IPS-20b (cell line): ENCODE data around the gene KRT15.

Experiments used
- H3K27ac ChIP-seq: one replicate; pipeline ENCODE4 v1.5.1; 2013; ENCODE audit warnings: low read length
- H3K27me3 ChIP-seq: 2 replicates; pipeline ENCODE4 v1.6.1; 2013; ENCODE audit warnings: mild to moderate bottlenecking, low read length, inconsistent platforms; ENCODE audit not compliant: insufficient read depth
- H3K36me3 ChIP-seq: 2 replicates; pipeline ENCODE4 v1.6.1; 2013; ENCODE audit warnings: low read depth, mild to moderate bottlenecking, inconsistent platforms, low read length, moderate library complexity; ENCODE audit not compliant: insufficient read depth
- H3K4me1 ChIP-seq: 2 replicates; pipeline ENCODE4 v1.6.1; 2013; ENCODE audit warnings: mild to moderate bottlenecking, control low read depth, inconsistent platforms, low read length, moderate library complexity; ENCODE audit not compliant: insufficient read depth
- H3K4me3 ChIP-seq: 2 replicates; pipeline ENCODE4 v1.5.1; 2013; ENCODE audit warnings: mild to moderate bottlenecking, low read length, inconsistent platforms
- H3K9ac ChIP-seq: 2 replicates; pipeline ENCODE4 v1.6.1; 2013; ENCODE audit warnings: low read depth, mild to moderate bottlenecking, inconsistent platforms, low read length, moderate library complexity
- H3K9me3 ChIP-seq: 2 replicates; pipeline ENCODE4 v1.6.1; 2013; ENCODE audit warnings: mild to moderate bottlenecking, low read depth, low read length, inconsistent platforms; ENCODE audit not compliant: insufficient read depth

Gene KRT15

GRCh38 chr17:41552455-41552854 is 33.8 kb upstream of the KRT15 start:
- peaks cover 6% of the 10 kb centered on the region; the same call in 1 of the 2 replicates for H3K4me1 ChIP-seq
- H3K27ac ChIP-seq, result no peak overlapping the region
- no peak overlapping the region for H3K9ac ChIP-seq
- H3K9me3 ChIP-seq, result no peaks in the 10 kb centered on the region
- no peaks in the 10 kb centered on the region for H3K36me3 ChIP-seq
- no peak overlapping the region for H3K4me3 ChIP-seq
- H3K27me3 ChIP-seq, result peaks cover 5% of the 10 kb centered on the region; the same call in 1 of the 2 replicates

- Histone ChIP-seq H3K4me3 (no peak overlapping the region), H3K9me3 (no peaks in the 10 kb centered on the region; the same call in 1 of the 2 replicates), H3K36me3 (no peaks in the 10 kb centered on the region), H3K27me3 (peaks cover 5% of the 10 kb centered on the region; the same call in 1 of the 2 replicates), H3K27ac (no peak overlapping the region), H3K4me1 (peaks cover 6% of the 10 kb centered on the region; the same call in 1 of the 2 replicates), H3K9ac (no peak overlapping the region)
These were observed 32.7 kb upstream of the KRT15 start for GRCh38 chr17:41551365-41551764.

GRCh38 chr17:41549596-41550039 is 30.9 kb upstream of the KRT15 start:
- no peaks in the 10 kb centered on the region; the same call in 1 of the 2 replicates for H3K9me3 ChIP-seq
- H3K9ac ChIP-seq, result 0 out of 2 replicates have a peak overlapping the region, but pooled peaks have one; percentile 60
- H3K27me3 ChIP-seq, result peaks cover 5% of the 10 kb centered on the region; the same call in 1 of the 2 replicates
- H3K36me3 ChIP-seq, result no peaks in the 10 kb centered on the region
- peak overlapping the region; percentile 46; the same call in 1 of the 2 replicates for H3K4me3 ChIP-seq
- H3K4me1 ChIP-seq, result peaks cover 10% of the 10 kb centered on the region; the same call in 1 of the 2 replicates
- H3K27ac ChIP-seq, result no peak overlapping the region

- peaks cover 5% of the 10 kb centered on the region; the same call in 1 of the 2 replicates for H3K27me3 ChIP-seq
- H3K9me3 ChIP-seq, result no peaks in the 10 kb centered on the region; the same call in 1 of the 2 replicates
- H3K4me1 ChIP-seq, result peaks cover 14% of the 10 kb centered on the region; the same call in 1 of the 2 replicates
- H3K36me3 ChIP-seq, result no peaks in the 10 kb centered on the region
- peak overlapping the region; percentile 76 for H3K27ac ChIP-seq
- H3K9ac ChIP-seq, result peak overlapping the region; percentile 62; the same call in 1 of the 2 replicates
- peak overlapping the region; percentile 46 for H3K4me3 ChIP-seq
These were observed 30.3 kb upstream of the KRT15 start for GRCh38 chr17:41548844-41549595.

- no peaks in the 10 kb centered on the region for H3K36me3 ChIP-seq
- H3K4me1 ChIP-seq, result peaks cover 14% of the 10 kb centered on the region; the same call in 1 of the 2 replicates
- H3K27ac ChIP-seq, result no peak overlapping the region
- H3K9ac ChIP-seq, result peak overlapping the region; percentile 62; the same call in 1 of the 2 replicates
- peak overlapping the region; percentile 46; the same call in 1 of the 2 replicates for H3K4me3 ChIP-seq
- H3K27me3 ChIP-seq, result peaks cover 5% of the 10 kb centered on the region; the same call in 1 of the 2 replicates
- H3K9me3 ChIP-seq, result no peaks in the 10 kb centered on the region; the same call in 1 of the 2 replicates
These were observed 29.5 kb upstream of the KRT15 start for GRCh38 chr17:41547921-41548843.

- Histone ChIP-seq H3K27ac (no peak overlapping the region), H3K4me1 (peaks cover 14% of the 10 kb centered on the region; the same call in 1 of the 2 replicates), H3K4me3 (no peak overlapping the region), H3K27me3 (peaks cover 5% of the 10 kb centered on the region; the same call in 1 of the 2 replicates), H3K9ac (no peak overlapping the region), H3K9me3 (no peaks in the 10 kb centered on the region; the same call in 1 of the 2 replicates), H3K36me3 (no peaks in the 10 kb centered on the region)
These were observed 28.7 kb upstream of the KRT15 start for GRCh38 chr17:41547378-41547841.

- Histone ChIP-seq H3K36me3 (no peaks in the 10 kb centered on the region), H3K9me3 (no peaks in the 10 kb centered on the region; the same call in 1 of the 2 replicates), H3K4me1 (peaks cover 14% of the 10 kb centered on the region; the same call in 1 of the 2 replicates), H3K9ac (no peak overlapping the region), H3K27me3 (peaks cover 5% of the 10 kb centered on the region; the same call in 1 of the 2 replicates), H3K4me3 (no peak overlapping the region), H3K27ac (no peak overlapping the region)
These were observed 28.1 kb upstream of the KRT15 start for GRCh38 chr17:41546819-41547218.

GRCh38 chr17:41545829-41546410 is 27.2 kb upstream of the KRT15 start:
- H3K9ac ChIP-seq, result no peak overlapping the region
- H3K4me1 ChIP-seq, result peaks cover 17% of the 10 kb centered on the region; the same call in 1 of the 2 replicates
- no peaks in the 10 kb centered on the region; the same call in 1 of the 2 replicates for H3K9me3 ChIP-seq
- no peak overlapping the region for H3K4me3 ChIP-seq
- no peak overlapping the region for H3K27ac ChIP-seq
- H3K27me3 ChIP-seq, result peaks cover 5% of the 10 kb centered on the region; the same call in 1 of the 2 replicates
- no peaks in the 10 kb centered on the region for H3K36me3 ChIP-seq

- H3K27me3 ChIP-seq, result peaks cover 5% of the 10 kb centered on the region; the same call in 1 of the 2 replicates
- H3K9me3 ChIP-seq, result no peaks in the 10 kb centered on the region; the same call in 1 of the 2 replicates
- H3K36me3 ChIP-seq, result no peaks in the 10 kb centered on the region
- peaks cover 19% of the 10 kb centered on the region; the same call in 1 of the 2 replicates for H3K4me1 ChIP-seq
- H3K27ac ChIP-seq, result no peak overlapping the region
- no peak overlapping the region for H3K4me3 ChIP-seq
- peak overlapping the region; percentile 30; the same call in 1 of the 2 replicates for H3K9ac ChIP-seq
These were observed 26.2 kb upstream of the KRT15 start for GRCh38 chr17:41544935-41545334.

- Histone ChIP-seq H3K27me3 (peaks cover 5% of the 10 kb centered on the region; the same call in 1 of the 2 replicates), H3K4me3 (no peak overlapping the region), H3K9me3 (no peaks in the 10 kb centered on the region; the same call in 1 of the 2 replicates), H3K36me3 (no peaks in the 10 kb centered on the region), H3K4me1 (peaks cover 18% of the 10 kb centered on the region; the same call in 1 of the 2 replicates), H3K9ac (peak overlapping the region; percentile 30; the same call in 1 of the 2 replicates), H3K27ac (no peak overlapping the region)
These were observed 25.8 kb upstream of the KRT15 start for GRCh38 chr17:41544491-41544892.
